ENCODE data around the gene XRN1. TPM values are rescaled to one million over a fixed set of nuclear protein-coding genes. Genes with fewer than 3 reads are reported as not detected.

Gene XRN1
- total and polyA plus RNA-seq, 3 donors from 2014 or later, result 18.2 to 47.2 (median 39.8) TPM

- Histone ChIP-seq H3K27ac (no peak overlapping the region), H3K27me3 (no peaks in the 10 kb centered on the region), H3K4me1 (no peaks in the 10 kb centered on the region), H3K9me3 (no peaks in the 10 kb centered on the region), H3K4me3 (no peak overlapping the region), H3K36me3 (ENCODE audit: low read depth, missing control alignments) (no peaks in the 10 kb centered on the region)
- TF ChIP-seq POLR2A (IDR thresholded peaks at IDR 0.05) (no peak), CTCF (IDR thresholded peaks at IDR 0.05) (no peak)
- DNase-seq, result no peak
- intact Hi-C loops (cut with DNase I; ENCODE audit: low total_unique reads), result no loop called here
Measured at GRCh38 chr3:142436951-142437585, 10.8 kb downstream of the XRN1 start.

- Histone ChIP-seq H3K9me3 (no peaks in the 10 kb centered on the region), H3K27me3 (no peaks in the 10 kb centered on the region), H3K4me1 (no peaks in the 10 kb centered on the region), H3K4me3 (no peak overlapping the region), H3K27ac (no peak overlapping the region), H3K36me3 (ENCODE audit: low read depth, missing control alignments) (no peaks in the 10 kb centered on the region)
- WGBS, 2 donors, result 56 to 62% methylated on average over 4 of the region's 4 CpGs
- intact Hi-C loops (cut with DNase I; ENCODE audit: low total_unique reads), result no loop called here
- DNase-seq, result no peak
- TF ChIP-seq POLR2A (IDR thresholded peaks at IDR 0.05) (no peak), CTCF (IDR thresholded peaks at IDR 0.05) (no peak)
Measured at GRCh38 chr3:142434503-142434902, 13.3 kb downstream of the XRN1 start.

GRCh38 chr3:142433110-142433509, 14.7 kb downstream of the XRN1 start:
- no peak overlapping the region for H3K4me3 ChIP-seq

GRCh38 chr3:142429582-142429981, 18.3 kb downstream of the XRN1 start:
- Histone ChIP-seq H3K36me3 (ENCODE audit: low read depth, missing control alignments) (no peaks in the 10 kb centered on the region), H3K27me3 (no peaks in the 10 kb centered on the region), H3K27ac (no peak overlapping the region), H3K4me3 (no peak overlapping the region), H3K4me1 (no peaks in the 10 kb centered on the region), H3K9me3 (no peaks in the 10 kb centered on the region)
- TF ChIP-seq CTCF (IDR thresholded peaks at IDR 0.05) (no peak), POLR2A (IDR thresholded peaks at IDR 0.05) (no peak)
- DNase-seq, result no peak
- intact Hi-C loops (cut with DNase I; ENCODE audit: low total_unique reads), result no loop called here

More at GRCh38 chr3:142433110-142433509, 14.7 kb downstream of the XRN1 start:
- no peak overlapping the region for H3K27ac ChIP-seq
- DNase-seq, result no peak
- WGBS, 2 donors, result 58 to 61% methylated on average over 2 of the region's 2 CpGs
- H3K36me3 ChIP-seq (ENCODE audit: low read depth, missing control alignments), result no peaks in the 10 kb centered on the region
- H3K9me3 ChIP-seq, result no peaks in the 10 kb centered on the region
- no peaks in the 10 kb centered on the region for H3K27me3 ChIP-seq
- intact Hi-C loops (cut with DNase I; ENCODE audit: low total_unique reads), result no loop called here
- no peak for TF ChIP-seq POLR2A (IDR thresholded peaks at IDR 0.05)
- no peaks in the 10 kb centered on the region for H3K4me1 ChIP-seq

GRCh38 chr3:142424754-142425153, 23.1 kb downstream of the XRN1 start:
- Histone ChIP-seq H3K9me3 (no peaks in the 10 kb centered on the region), H3K36me3 (ENCODE audit: low read depth, missing control alignments) (no peaks in the 10 kb centered on the region)
- 89 to 94% methylated on average over 1 of the region's 1 CpG for WGBS, 2 donors

More at GRCh38 chr3:142424754-142425153, 23.1 kb downstream of the XRN1 start:
- DNase-seq, result no peak
- H3K27me3 ChIP-seq, result no peaks in the 10 kb centered on the region
- no peaks in the 10 kb centered on the region for H3K4me1 ChIP-seq
- H3K4me3 ChIP-seq, result no peak overlapping the region
- no peak overlapping the region for H3K27ac ChIP-seq
- TF ChIP-seq POLR2A (IDR thresholded peaks at IDR 0.05), result no peak
- no peak for TF ChIP-seq CTCF (IDR thresholded peaks at IDR 0.05)
- intact Hi-C loops (cut with DNase I; ENCODE audit: low total_unique reads), result no loop called here
